ENCODE data around the gene CCDC91.

Gene CCDC91

GRCh38 chr12:28219827-28220226, 29.6 kb downstream of the CCDC91 start:
- TF ChIP-seq, protein P1, sequence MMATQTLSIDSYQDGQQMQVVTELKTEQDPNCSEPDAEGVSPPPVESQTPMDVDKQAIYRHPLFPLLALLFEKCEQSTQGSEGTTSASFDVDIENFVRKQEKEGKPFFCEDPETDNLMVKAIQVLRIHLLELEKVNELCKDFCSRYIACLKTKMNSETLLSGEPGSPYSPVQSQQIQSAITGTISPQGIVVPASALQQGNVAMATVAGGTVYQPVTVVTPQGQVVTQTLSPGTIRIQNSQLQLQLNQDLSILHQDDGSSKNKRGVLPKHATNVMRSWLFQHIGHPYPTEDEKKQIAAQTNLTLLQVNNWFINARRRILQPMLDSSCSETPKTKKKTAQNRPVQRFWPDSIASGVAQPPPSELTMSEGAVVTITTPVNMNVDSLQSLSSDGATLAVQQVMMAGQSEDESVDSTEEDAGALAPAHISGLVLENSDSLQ (IDR thresholded peaks at IDR 0.05), result no peak
- TF ChIP-seq CTBP1 (IDR thresholded peaks at IDR 0.05; ENCODE audit: borderline replicate concordance) (no peak), TARDBP (IDR thresholded peaks at IDR 0.05) (no peak), FOXA1 (IDR thresholded peaks at IDR 0.05) (no peak), SP1 (IDR thresholded peaks at IDR 0.05) (no peak), SUZ12 (IDR thresholded peaks at IDR 0.05) (no peak), L3MBTL2 (conservative IDR thresholded peaks at IDR 0.05) (no peak), ZNF384 (IDR thresholded peaks at IDR 0.05) (no peak), ELF4 (IDR thresholded peaks at IDR 0.05) (no peak), ARNT (IDR thresholded peaks at IDR 0.05) (no peak), NFRKB (IDR thresholded peaks at IDR 0.05) (no peak)
- CTCF ChIA-PET, result no interaction called here
- POLR2A ChIA-PET, result no interaction called here
- DNase-seq (ENCODE audit: extremely low spot score), result no peak

DNA sequence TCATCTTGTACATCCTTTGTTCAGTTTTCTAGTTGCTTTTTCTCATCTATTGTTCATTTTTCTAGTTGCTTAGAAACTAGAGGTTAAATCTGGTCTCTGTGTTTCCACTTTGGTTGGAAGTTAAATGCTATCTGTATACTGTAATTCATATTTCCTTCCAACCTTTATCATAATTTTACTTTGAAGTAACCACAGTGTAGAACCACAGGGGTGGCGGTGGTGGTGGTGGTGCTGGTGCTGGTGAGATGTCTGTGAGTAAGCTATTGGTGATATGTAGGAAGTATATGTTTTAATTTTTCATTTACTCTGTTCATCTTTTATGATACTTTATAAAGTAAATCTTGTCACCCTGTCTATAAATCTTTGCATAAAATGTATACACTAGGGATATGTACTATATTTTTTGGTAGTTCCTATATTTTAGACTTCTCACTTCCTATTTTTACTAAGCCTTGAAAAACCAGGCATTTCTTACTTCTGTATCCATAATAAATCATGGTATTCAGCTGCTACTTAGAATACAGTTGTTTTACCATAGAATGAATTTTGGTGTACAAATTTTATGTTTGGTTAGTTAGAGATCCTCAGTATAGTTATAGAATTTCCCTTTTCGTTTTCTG, 31.9 kb downstream of the CCDC91 start:
- CTCF ChIA-PET, result no interaction called here
- POLR2A ChIA-PET, result no interaction called here
- TF ChIP-seq SP1 (IDR thresholded peaks at IDR 0.05) (no peak), FOXA1 (IDR thresholded peaks at IDR 0.05) (no peak), FOXM1 (IDR thresholded peaks at IDR 0.05; ENCODE audit: borderline replicate concordance) (no peak), ZNF384 (IDR thresholded peaks at IDR 0.05) (no peak), ELF4 (IDR thresholded peaks at IDR 0.05) (no peak), L3MBTL2 (conservative IDR thresholded peaks at IDR 0.05) (no peak), LEF1 (IDR thresholded peaks at IDR 0.05; ENCODE audit: borderline replicate concordance) (no peak), TARDBP (IDR thresholded peaks at IDR 0.05) (no peak), NFRKB (IDR thresholded peaks at IDR 0.05) (no peak), CTBP1 (IDR thresholded peaks at IDR 0.05; ENCODE audit: borderline replicate concordance) (no peak), SUZ12 (IDR thresholded peaks at IDR 0.05) (no peak), ARNT (IDR thresholded peaks at IDR 0.05) (no peak), FOXK2 (IDR thresholded peaks at IDR 0.05) (no peak)
- TF ChIP-seq, protein P1 (IDR thresholded peaks at IDR 0.05), result no peak
- DNase-seq (ENCODE audit: extremely low spot score), result no peak

- CTCF ChIA-PET, result no interaction called here
Observed at GRCh38 chr12:28223025-28223554, 32.8 kb downstream of the CCDC91 start.

GRCh38 chr12:28223858-28224257, 33.6 kb downstream of the CCDC91 start:
- ChIA-PET POLR2A (no interaction called here), CTCF (no interaction called here)
- TF ChIP-seq SP1 (IDR thresholded peaks at IDR 0.05), result no peak
- no peak for TF ChIP-seq CTBP1 (IDR thresholded peaks at IDR 0.05; ENCODE audit: borderline replicate concordance)
- TF ChIP-seq FOXA1 (IDR thresholded peaks at IDR 0.05), result no peak
- TF ChIP-seq ARNT (IDR thresholded peaks at IDR 0.05), result no peak
- no peak for TF ChIP-seq LEF1 (IDR thresholded peaks at IDR 0.05; ENCODE audit: borderline replicate concordance)
- TF ChIP-seq FOXM1 (IDR thresholded peaks at IDR 0.05; ENCODE audit: borderline replicate concordance), result no peak
- no peak for DNase-seq (ENCODE audit: extremely low spot score)

More at GRCh38 chr12:28223025-28223554, 32.8 kb downstream of the CCDC91 start:
- no peak for DNase-seq (ENCODE audit: extremely low spot score)
- POLR2A ChIA-PET, result no interaction called here
- TF ChIP-seq ELF4 (IDR thresholded peaks at IDR 0.05), result no peak
- no peak for TF ChIP-seq CTBP1 (IDR thresholded peaks at IDR 0.05; ENCODE audit: borderline replicate concordance)
- TF ChIP-seq NFRKB (IDR thresholded peaks at IDR 0.05), result no peak
- no peak for TF ChIP-seq FOXK2 (IDR thresholded peaks at IDR 0.05)
- no peak for TF ChIP-seq TARDBP (IDR thresholded peaks at IDR 0.05)
- TF ChIP-seq SP1 (IDR thresholded peaks at IDR 0.05), result no peak
- no peak for TF ChIP-seq LEF1 (IDR thresholded peaks at IDR 0.05; ENCODE audit: borderline replicate concordance)
- TF ChIP-seq, protein P1 (IDR thresholded peaks at IDR 0.05), result no peak
- no peak for TF ChIP-seq BHLHE40 (IDR thresholded peaks at IDR 0.05; ENCODE audit: borderline replicate concordance)
- no peak for TF ChIP-seq ARNT (IDR thresholded peaks at IDR 0.05)
- TF ChIP-seq FOXA1 (IDR thresholded peaks at IDR 0.05), result no peak
- TF ChIP-seq SUZ12 (IDR thresholded peaks at IDR 0.05), result no peak

GRCh38 chr12:28226705-28227104, 36.4 kb downstream of the CCDC91 start:
- POLR2A ChIA-PET, result no interaction called here

More at GRCh38 chr12:28226705-28227104, 36.4 kb downstream of the CCDC91 start:
- no peak for DNase-seq (ENCODE audit: extremely low spot score)
- no peak for TF ChIP-seq FOXA1 (IDR thresholded peaks at IDR 0.05)
- no peak for TF ChIP-seq NFRKB (IDR thresholded peaks at IDR 0.05)
- no peak for TF ChIP-seq SP1 (IDR thresholded peaks at IDR 0.05)
- TF ChIP-seq FOXM1 (IDR thresholded peaks at IDR 0.05; ENCODE audit: borderline replicate concordance), result no peak
- TF ChIP-seq TARDBP (IDR thresholded peaks at IDR 0.05), result no peak
- no peak for TF ChIP-seq ARNT (IDR thresholded peaks at IDR 0.05)
- TF ChIP-seq ZNF384 (IDR thresholded peaks at IDR 0.05), result no peak
- TF ChIP-seq CTBP1 (IDR thresholded peaks at IDR 0.05; ENCODE audit: borderline replicate concordance), result no peak
- no peak for TF ChIP-seq SUZ12 (IDR thresholded peaks at IDR 0.05)
- no peak for TF ChIP-seq ELF4 (IDR thresholded peaks at IDR 0.05)
- no peak for TF ChIP-seq HDGF (IDR thresholded peaks at IDR 0.05; ENCODE audit: borderline replicate concordance)
- no peak for TF ChIP-seq L3MBTL2 (conservative IDR thresholded peaks at IDR 0.05)
- TF ChIP-seq, protein P1 (IDR thresholded peaks at IDR 0.05), result no peak
- no peak for TF ChIP-seq FOXK2 (IDR thresholded peaks at IDR 0.05)
- no peak for TF ChIP-seq BHLHE40 (IDR thresholded peaks at IDR 0.05; ENCODE audit: borderline replicate concordance)
- CTCF ChIA-PET, result no interaction called here
